Measurements from ENCODE around the gene TPBG.
"Not testable (repeated sequence)": the region's sequence is repeated elsewhere in the genome, so short reads cannot be mapped to it uniquely, and the experiment has no call there.

The TPBG gene

GRCh38 chr6:82374516-82374915, 10.9 kb downstream of the TPBG start:
- no peak for DNase-seq

GRCh38 chr6:82376636-82377035, 13.0 kb downstream of the TPBG start:
- no peak for DNase-seq

GRCh38 chr6:82380566-82381185, 17.1 kb downstream of the TPBG start:
- no peak for DNase-seq

GRCh38 chr6:82381278-82381677, 17.7 kb downstream of the TPBG start:
- no peak for DNase-seq

GRCh38 chr6:82385102-82385501, 21.5 kb downstream of the TPBG start:
- no peak for DNase-seq

GRCh38 chr6:82385546-82385945, 21.9 kb downstream of the TPBG start:
- DNase-seq, result no peak

- DNase-seq, result no peak
Observed at GRCh38 chr6:82385961-82386360, 22.3 kb downstream of the TPBG start.

- not testable (repeated sequence) for DNase-seq
Observed at GRCh38 chr6:82394770-82395169, 31.2 kb downstream of the TPBG start.

GRCh38 chr6:82396964-82397751, 33.5 kb downstream of the TPBG start:
- DNase-seq, result no peak

GRCh38 chr6:82397962-82398692, 34.5 kb downstream of the TPBG start:
- no peak for DNase-seq

- DNase-seq, result no peak
Observed at GRCh38 chr6:82408952-82409431, 45.4 kb downstream of the TPBG start.

GRCh38 chr6:82410151-82410648, 46.6 kb downstream of the TPBG start:
- DNase-seq, result no peak

- no peak for DNase-seq
Observed at GRCh38 chr6:82413868-82414267, 50.3 kb downstream of the TPBG start.

- DNase-seq, result no peak
Observed at GRCh38 chr6:82415820-82416219, 52.2 kb downstream of the TPBG start.

GRCh38 chr6:82416346-82416745, 52.7 kb downstream of the TPBG start:
- DNase-seq, result no peak
